NCI-H187 (cell line): ENCODE data around the gene RPL23.

Source experiments
- DNase-seq, 2 experiments: peaks; one replicate each; lab custom pipeline; 2025; lab: John Stamatoyannopoulos, UW

The RPL23 gene

GRCh38 chr17:38853292-38854219 lies at the start of gene RPL23:
TSS of gene RPL23 (minus strand) at chr17:38853721. CDS start at chr17:38853710, 11 bp downstream.
- DNase-seq = peak; percentile 87 to 97

GRCh38 chr17:38900978-38901656 lies 47.6 kb upstream of the RPL23 start:
- DNase-seq = no peak

GRCh38 chr17:38899421-38899820 lies 45.9 kb upstream of the RPL23 start:
- no peak for DNase-seq

GRCh38 chr17:38898812-38899348 lies 45.4 kb upstream of the RPL23 start:
- no peak for DNase-seq

GRCh38 chr17:38898291-38898679 lies 44.8 kb upstream of the RPL23 start:
- DNase-seq = no peak

GRCh38 chr17:38897671-38898290 lies 44.3 kb upstream of the RPL23 start:
- no peak for DNase-seq

- no peak for DNase-seq
These were observed 43.7 kb upstream of the RPL23 start for GRCh38 chr17:38897176-38897575.

GRCh38 chr17:38896346-38896954 lies 42.9 kb upstream of the RPL23 start:
- DNase-seq = no peak

GRCh38 chr17:38894276-38894675 lies 40.8 kb upstream of the RPL23 start:
- DNase-seq = no peak

- no peak for DNase-seq
These were observed 40.1 kb upstream of the RPL23 start for GRCh38 chr17:38893607-38894006.

- DNase-seq = no peak
These were observed 39.6 kb upstream of the RPL23 start for GRCh38 chr17:38893113-38893512.

GRCh38 chr17:38892620-38893019 lies 39.1 kb upstream of the RPL23 start:
- no peak for DNase-seq

- no peak for DNase-seq
These were observed 38.6 kb upstream of the RPL23 start for GRCh38 chr17:38892083-38892482.

- no peak for DNase-seq
These were observed 37.9 kb upstream of the RPL23 start for GRCh38 chr17:38891441-38891840.

GRCh38 chr17:38890410-38890746 lies 36.9 kb upstream of the RPL23 start:
- DNase-seq = no peak

GRCh38 chr17:38889745-38890409 lies 36.4 kb upstream of the RPL23 start:
- no peak for DNase-seq

GRCh38 chr17:38888842-38889241 lies 35.3 kb upstream of the RPL23 start:
- DNase-seq = no peak

- no peak for DNase-seq
These were observed 33.1 kb upstream of the RPL23 start for GRCh38 chr17:38886643-38887010.

- no peak for DNase-seq
These were observed 32.5 kb upstream of the RPL23 start for GRCh38 chr17:38885728-38886642.

- DNase-seq = no peak
These were observed 31.7 kb upstream of the RPL23 start for GRCh38 chr17:38885044-38885727.
